ENCODE measurements around the gene LTB4R2.

Gene LTB4R2

GRCh38 chr14:24307156-24307574 is 2.8 kb upstream of the LTB4R2 start:
- H3K9me3 Mint-ChIP-seq, result no peaks in the 10 kb centered on the region
- H3K36me3 Mint-ChIP-seq, result peaks cover 77% of the 10 kb centered on the region
- ATAC-seq, result no peak
- H3K27ac Mint-ChIP-seq, result peak overlapping the region; percentile 69
- no peak for DNase-seq (ENCODE audit: low spot score in 2 of 2)
- H3K4me3 Mint-ChIP-seq, result no peak overlapping the region
- peaks cover 49% of the 10 kb centered on the region for H3K4me1 Mint-ChIP-seq

- Mint-ChIP-seq H3K27ac (peak within 1 kb of the TSS; percentile 84), H3K36me3 (peaks cover 75% of the 10 kb centered on the region), H3K9me3 (no peaks in the 10 kb centered on the region), H3K4me3 (peak within 1 kb of the TSS; percentile 13), H3K4me1 (peaks cover 53% of the 10 kb centered on the region)
- no peak for ATAC-seq
- peak in 1 of 2 donors; percentile 76 for DNase-seq (ENCODE audit: low spot score in 2 of 2)
Measured at GRCh38 chr14:24307575-24308341, 2.2 kb upstream of the LTB4R2 start, which contains the start of gene CIDEB. Gene CIDEB, minus strand, starts transcription at chr14:24307977. Its CDS starts 119 bp downstream, at chr14:24307858.

- H3K36me3 Mint-ChIP-seq, result peaks cover 67% of the 10 kb centered on the region
- H3K9me3 Mint-ChIP-seq, result no peaks in the 10 kb centered on the region
- peak overlapping the region; percentile 84 for H3K27ac Mint-ChIP-seq
- DNase-seq (ENCODE audit: low spot score in 2 of 2) (no peak), ATAC-seq (no peak)
- peaks cover 60% of the 10 kb centered on the region for H3K4me1 Mint-ChIP-seq
- H3K4me3 Mint-ChIP-seq, result peak overlapping the region; percentile 13
Measured at GRCh38 chr14:24308342-24309124, 1.4 kb upstream of the LTB4R2 start.

- ATAC-seq (no peak), DNase-seq (ENCODE audit: low spot score in 2 of 2) (no peak)
- Mint-ChIP-seq H3K4me3 (peak overlapping the region; percentile 80), H3K36me3 (peaks cover 50% of the 10 kb centered on the region), H3K4me1 (peaks cover 71% of the 10 kb centered on the region), H3K27ac (peak overlapping the region; percentile 84), H3K9me3 (no peaks in the 10 kb centered on the region)
Measured at GRCh38 chr14:24310265-24310645, 315 bp downstream of the LTB4R2 start.

- H3K9me3 Mint-ChIP-seq, result no peaks in the 10 kb centered on the region
- ATAC-seq (peak; percentile 89), DNase-seq (ENCODE audit: low spot score in 2 of 2) (peak; percentile 56 to 85)
- H3K27ac Mint-ChIP-seq, result peak within 1 kb of the TSS; percentile 92
- peaks cover 43% of the 10 kb centered on the region for H3K36me3 Mint-ChIP-seq
- peak within 1 kb of the TSS; percentile 80 for H3K4me3 Mint-ChIP-seq
- peaks cover 77% of the 10 kb centered on the region for H3K4me1 Mint-ChIP-seq
Measured at GRCh38 chr14:24310646-24311604, 985 bp downstream of the LTB4R2 start, which contains the start of gene LTB4R. Gene LTB4R, plus strand, starts transcription at chr14:24311502. Its CDS starts 4,150 bp downstream, at chr14:24315652.

- Mint-ChIP-seq H3K4me1 (peaks cover 78% of the 10 kb centered on the region), H3K27ac (peak overlapping the region; percentile 92), H3K36me3 (peaks cover 32% of the 10 kb centered on the region), H3K9me3 (no peaks in the 10 kb centered on the region), H3K4me3 (peak overlapping the region; percentile 80)
- no peak for ATAC-seq
- no peak for DNase-seq (ENCODE audit: low spot score in 2 of 2)
Measured at GRCh38 chr14:24311837-24312615, 2.1 kb downstream of the LTB4R2 start.

- Mint-ChIP-seq H3K36me3 (peaks cover 23% of the 10 kb centered on the region), H3K9me3 (no peaks in the 10 kb centered on the region), H3K4me3 (peak overlapping the region; percentile 80), H3K27ac (peak overlapping the region; percentile 92), H3K4me1 (peaks cover 76% of the 10 kb centered on the region)
- ATAC-seq (no peak), DNase-seq (ENCODE audit: low spot score in 2 of 2) (peak in 1 of 2 donors; percentile 56)
Measured at GRCh38 chr14:24312736-24313507, 3.0 kb downstream of the LTB4R2 start.

- ATAC-seq, result no peak
- DNase-seq (ENCODE audit: low spot score in 2 of 2), result no peak
- no peaks in the 10 kb centered on the region for H3K9me3 Mint-ChIP-seq
- peaks cover 15% of the 10 kb centered on the region for H3K36me3 Mint-ChIP-seq
- peak overlapping the region; percentile 92 for H3K27ac Mint-ChIP-seq
- H3K4me3 Mint-ChIP-seq, result peak overlapping the region; percentile 80
- peaks cover 68% of the 10 kb centered on the region for H3K4me1 Mint-ChIP-seq
Measured at GRCh38 chr14:24313913-24314312, 4.0 kb downstream of the LTB4R2 start.

- Mint-ChIP-seq H3K4me3 (peak overlapping the region; percentile 80), H3K4me1 (peaks cover 62% of the 10 kb centered on the region), H3K36me3 (peaks cover 15% of the 10 kb centered on the region), H3K9me3 (no peaks in the 10 kb centered on the region), H3K27ac (peak overlapping the region; percentile 92)
- no peak for DNase-seq (ENCODE audit: low spot score in 2 of 2)
- ATAC-seq, result no peak
Measured at GRCh38 chr14:24314377-24315193, 4.6 kb downstream of the LTB4R2 start.

- ATAC-seq (no peak), DNase-seq (ENCODE audit: low spot score in 2 of 2) (no peak)
- Mint-ChIP-seq H3K27ac (peak overlapping the region; percentile 92), H3K4me1 (peaks cover 54% of the 10 kb centered on the region), H3K36me3 (peaks cover 9% of the 10 kb centered on the region), H3K9me3 (no peaks in the 10 kb centered on the region), H3K4me3 (no peak overlapping the region)
Measured at GRCh38 chr14:24315243-24315806, 5.4 kb downstream of the LTB4R2 start.

GRCh38 chr14:24315807-24316596 is 6.1 kb downstream of the LTB4R2 start:
- Mint-ChIP-seq H3K27ac (peak overlapping the region; percentile 65), H3K4me3 (no peak overlapping the region), H3K4me1 (peaks cover 52% of the 10 kb centered on the region), H3K36me3 (peaks cover 7% of the 10 kb centered on the region), H3K9me3 (no peaks in the 10 kb centered on the region)
- ATAC-seq, result no peak
- DNase-seq (ENCODE audit: low spot score in 2 of 2), result no peak

- peaks cover 7% of the 10 kb centered on the region for H3K36me3 Mint-ChIP-seq
- no peak overlapping the region for H3K4me3 Mint-ChIP-seq
- no peak for ATAC-seq
- peaks cover 51% of the 10 kb centered on the region for H3K4me1 Mint-ChIP-seq
- H3K9me3 Mint-ChIP-seq, result no peaks in the 10 kb centered on the region
- H3K27ac Mint-ChIP-seq, result peak overlapping the region; percentile 65
- no peak for DNase-seq (ENCODE audit: low spot score in 2 of 2)
Measured at GRCh38 chr14:24316597-24316950, 6.6 kb downstream of the LTB4R2 start.
